Thoracic aorta (tissue), 2 donors: Measurements from ENCODE around the gene EPHB2. TPM values are rescaled to one million over a fixed set of nuclear protein-coding genes. Genes with fewer than 3 reads are reported as not detected.

Experiments
- ATAC-seq: fragments of 150-250 bp; one replicate; pipeline ENCODE4 v1.8.0; 2017; ENCODE audit warnings: low read depth; ENCODE audit not compliant: insufficient number of reproducible peaks, low FRiP score
- DNase-seq: peaks from one replicate; pipeline ENCODE4 v3.0.0-alpha.2; 2020; ENCODE audit warnings: low spot score
- H3K27ac ChIP-seq, 2 donors: fragments of 200-600 bp; sonication (generic); 1 replicate in 1 of 2; 2 replicates in 1 of 2; pipeline ENCODE4 v1.5.1; 2016; ENCODE audit warnings: mild to moderate bottlenecking in 2 of 2, moderate library complexity in 2 of 2
- H3K27me3 ChIP-seq: fragments of 200-600 bp; sonication (generic); replicated peaks from 2 replicates; pipeline ENCODE4 v1.6.0; 2016; ENCODE audit warnings: mild to moderate bottlenecking; ENCODE audit not compliant: insufficient read depth
- H3K36me3 ChIP-seq: fragments of 200-600 bp; sonication (generic); one replicate; pipeline ENCODE4 v1.5.1; 2016
- H3K4me1 ChIP-seq, 2 donors: fragments of 200-600 bp; sonication (generic); 1 replicate in 1 of 2; 2 replicates in 1 of 2; pipeline versions ENCODE4 v1.5.1 to v1.6.0; 2016; ENCODE audit warnings: low read depth in 2 of 2, mild to moderate bottlenecking in 1 of 2; ENCODE audit not compliant: control insufficient read depth in 1 of 2
- H3K4me3 ChIP-seq: fragments of 200-600 bp; sonication (generic); 2 replicates; pipeline ENCODE4 v1.5.1; 2016; ENCODE audit warnings: mild to moderate bottlenecking
- H3K9me3 ChIP-seq: fragments of 200-600 bp; sonication (generic); 2 replicates; pipeline ENCODE4 v1.5.1; 2016
- total RNA-seq, 2 donors: library from RNA; depleted of rRNA; stranded (reverse); fragments of >200 nt; gene quantifications; one replicate each; pipeline versions ENCODE4 v1.1.0 to v1.2.3, GENCODE V29; 2016
- TF ChIP-seq, protein P1 (sequence below): fragments of 200-600 bp; sonication (generic); IDR thresholded peaks from one replicate; pipeline ENCODE4 v1.5.1; 2019; ENCODE audit warnings: antibody characterized with exemption

The EPHB2 gene
- total RNA-seq, 2 donors from 2014 or later: 9.3 to 10.0 TPM

DNA sequence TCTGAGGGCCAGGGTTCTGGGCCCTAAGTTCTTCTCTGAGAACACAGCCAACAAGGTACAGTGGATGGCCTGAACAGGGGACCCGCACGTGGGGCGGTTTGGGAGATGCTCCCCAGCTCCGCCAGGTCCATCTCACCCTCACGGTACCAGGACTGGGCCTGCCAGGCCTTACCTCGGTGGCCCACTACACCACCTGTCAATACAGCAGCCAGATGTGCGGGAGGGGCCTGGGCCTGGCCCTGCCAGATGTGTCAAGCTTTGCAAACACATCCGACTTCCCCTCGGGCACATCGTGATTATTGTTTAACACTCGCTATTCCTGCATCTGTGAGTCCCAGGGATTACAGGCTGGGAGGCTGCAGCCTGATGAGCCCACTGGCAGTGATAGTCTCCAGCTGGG is 139.6 kb downstream of the EPHB2 start:
- Histone ChIP-seq H3K27ac (no peak overlapping the region), H3K9me3 (no peaks in the 10 kb centered on the region), H3K4me3 (no peak overlapping the region), H3K4me1 (no peaks in the 10 kb centered on the region), H3K36me3 (no peaks in the 10 kb centered on the region), H3K27me3 (no peaks in the 10 kb centered on the region)
- DNase-seq (no peak), ATAC-seq (no peak)
- TF ChIP-seq, protein P1, sequence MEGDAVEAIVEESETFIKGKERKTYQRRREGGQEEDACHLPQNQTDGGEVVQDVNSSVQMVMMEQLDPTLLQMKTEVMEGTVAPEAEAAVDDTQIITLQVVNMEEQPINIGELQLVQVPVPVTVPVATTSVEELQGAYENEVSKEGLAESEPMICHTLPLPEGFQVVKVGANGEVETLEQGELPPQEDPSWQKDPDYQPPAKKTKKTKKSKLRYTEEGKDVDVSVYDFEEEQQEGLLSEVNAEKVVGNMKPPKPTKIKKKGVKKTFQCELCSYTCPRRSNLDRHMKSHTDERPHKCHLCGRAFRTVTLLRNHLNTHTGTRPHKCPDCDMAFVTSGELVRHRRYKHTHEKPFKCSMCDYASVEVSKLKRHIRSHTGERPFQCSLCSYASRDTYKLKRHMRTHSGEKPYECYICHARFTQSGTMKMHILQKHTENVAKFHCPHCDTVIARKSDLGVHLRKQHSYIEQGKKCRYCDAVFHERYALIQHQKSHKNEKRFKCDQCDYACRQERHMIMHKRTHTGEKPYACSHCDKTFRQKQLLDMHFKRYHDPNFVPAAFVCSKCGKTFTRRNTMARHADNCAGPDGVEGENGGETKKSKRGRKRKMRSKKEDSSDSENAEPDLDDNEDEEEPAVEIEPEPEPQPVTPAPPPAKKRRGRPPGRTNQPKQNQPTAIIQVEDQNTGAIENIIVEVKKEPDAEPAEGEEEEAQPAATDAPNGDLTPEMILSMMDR: no peak

DNA sequence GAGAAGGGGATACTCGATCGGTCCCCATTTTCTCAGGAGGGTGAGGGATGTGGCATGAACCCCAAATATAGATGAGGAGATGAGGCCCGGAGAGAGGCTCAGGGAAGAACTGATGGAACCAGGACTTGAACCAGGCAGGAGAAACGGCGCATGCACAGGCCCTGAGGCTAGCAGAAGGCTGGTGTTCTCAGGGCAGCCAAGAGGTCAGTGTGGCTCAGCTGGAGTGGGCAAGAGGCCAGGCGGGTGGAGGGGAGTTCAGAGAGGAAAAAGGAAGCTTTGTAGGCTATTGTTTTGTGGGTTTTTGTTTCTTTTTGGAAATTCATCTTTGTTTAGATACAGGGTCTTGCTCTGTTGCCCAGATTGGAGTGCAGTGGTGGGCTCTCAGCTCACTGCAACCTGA is 140.0 kb downstream of the EPHB2 start:
- TF ChIP-seq, protein P1: no peak
- peaks cover 0 to 1% of the 10 kb centered on the region in 2 donors for H3K4me1 ChIP-seq
- no peaks in the 10 kb centered on the region for H3K27me3 ChIP-seq
- H3K4me3 ChIP-seq: no peak overlapping the region
- ATAC-seq (no peak), DNase-seq (no peak)
- no peaks in the 10 kb centered on the region for H3K9me3 ChIP-seq
- no peaks in the 10 kb centered on the region for H3K36me3 ChIP-seq
- H3K27ac ChIP-seq: no peak overlapping the region

- no peak for ATAC-seq
- no peaks in the 10 kb centered on the region for H3K27me3 ChIP-seq
- H3K36me3 ChIP-seq: no peaks in the 10 kb centered on the region
- H3K27ac ChIP-seq: no peak overlapping the region
- no peaks in the 10 kb centered on the region for H3K9me3 ChIP-seq
- H3K4me3 ChIP-seq: no peak overlapping the region
- H3K4me1 ChIP-seq: peaks cover 0 to 10% of the 10 kb centered on the region in 2 donors
- DNase-seq: no peak
- TF ChIP-seq, protein P1: no peak
Observed at GRCh38 chr1:22851517-22851916, 140.9 kb downstream of the EPHB2 start.

GRCh38 chr1:22852144-22852655 is 141.6 kb downstream of the EPHB2 start:
- Histone ChIP-seq H3K36me3 (no peaks in the 10 kb centered on the region), H3K4me1 (peaks cover 0 to 12% of the 10 kb centered on the region in 2 donors), H3K4me3 (no peak overlapping the region), H3K27ac (no peak overlapping the region), H3K27me3 (no peaks in the 10 kb centered on the region), H3K9me3 (no peaks in the 10 kb centered on the region)
- no peak for ATAC-seq
- TF ChIP-seq, protein P1: no peak
- no peak for DNase-seq

DNA sequence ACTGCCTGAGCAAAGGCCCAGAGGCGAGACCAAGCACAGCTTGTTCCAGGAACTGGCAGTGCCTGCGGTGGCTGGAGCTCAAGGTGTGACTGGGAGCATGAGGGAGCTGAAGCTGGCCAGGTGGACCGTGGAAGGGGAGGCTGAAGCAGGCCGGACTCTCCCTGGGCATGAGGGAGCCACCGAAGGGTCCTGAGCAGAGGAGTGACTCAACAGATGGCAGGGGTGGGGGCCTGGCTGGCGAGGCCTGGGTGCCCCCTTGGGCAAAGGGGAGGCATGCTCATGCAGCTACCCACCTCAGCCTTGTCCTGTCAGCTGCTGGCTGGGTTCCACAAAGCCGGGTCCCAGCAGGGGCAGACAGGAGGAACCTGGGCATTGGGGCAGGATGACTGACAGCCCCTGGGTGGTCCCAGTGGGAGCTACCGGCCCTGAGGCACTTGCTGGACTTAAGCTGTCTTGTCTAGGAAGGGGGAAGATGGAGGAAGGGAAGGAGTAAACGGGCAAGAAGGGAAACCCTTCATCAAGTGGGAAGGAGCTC is 143.1 kb downstream of the EPHB2 start:
- ATAC-seq: no peak

More for the DNA sequence above, 143.1 kb downstream of the EPHB2 start:
- Histone ChIP-seq H3K4me3 (no peak overlapping the region), H3K27me3 (no peaks in the 10 kb centered on the region), H3K27ac (no peak overlapping the region), H3K4me1 (peaks cover 0 to 12% of the 10 kb centered on the region in 2 donors), H3K36me3 (no peaks in the 10 kb centered on the region), H3K9me3 (no peaks in the 10 kb centered on the region)
- TF ChIP-seq, protein P1: no peak
- DNase-seq: no peak
